CD4-positive, alpha-beta T cell treated with Interferon alpha-2 for 1 hour (primary cell): ENCODE measurements around the gene CDT1.
"Not testable (repeated sequence)": the region's sequence is repeated elsewhere in the genome, so short reads cannot be mapped to it uniquely, and the experiment has no call there.

Experiments used
- DNase-seq, 2 donors: peaks; one replicate each; pipeline ENCODE4 v3.0.0-alpha.2; 2020 to 2022

Gene CDT1

GRCh38 chr16:88784074-88784855 is 19.3 kb upstream of the CDT1 start:
- DNase-seq: peak in 1 of 2 donors; percentile 55

DNA sequence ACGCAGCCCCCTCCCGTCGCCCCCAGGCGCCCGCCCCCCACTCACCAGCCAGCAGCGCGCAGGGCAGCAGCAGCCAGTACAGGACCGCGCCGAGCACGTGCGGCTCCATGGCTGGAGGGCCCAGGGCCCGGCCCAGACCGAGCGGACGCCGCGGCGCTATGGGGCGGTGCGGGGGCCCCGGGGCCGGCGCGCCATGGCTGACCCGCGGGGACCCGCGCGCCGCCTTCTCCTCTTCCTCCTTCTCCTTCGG is 18.8 kb upstream of the CDT1 start:
- DNase-seq: no peak

GRCh38 chr16:88785106-88785924 is 18.3 kb upstream of the CDT1 start, which contains the start of gene PIEZO1:
TSS of gene PIEZO1 (minus strand) at chr16:88785220. CDS start at chr16:88784964, 256 bp downstream.
- peak; percentile 80 to 89 for DNase-seq

- DNase-seq: no peak
Observed at GRCh38 chr16:88787579-88788314, 15.8 kb upstream of the CDT1 start.

- DNase-seq: not testable (repeated sequence)
Observed at GRCh38 chr16:88788749-88789148, 14.8 kb upstream of the CDT1 start.

DNA sequence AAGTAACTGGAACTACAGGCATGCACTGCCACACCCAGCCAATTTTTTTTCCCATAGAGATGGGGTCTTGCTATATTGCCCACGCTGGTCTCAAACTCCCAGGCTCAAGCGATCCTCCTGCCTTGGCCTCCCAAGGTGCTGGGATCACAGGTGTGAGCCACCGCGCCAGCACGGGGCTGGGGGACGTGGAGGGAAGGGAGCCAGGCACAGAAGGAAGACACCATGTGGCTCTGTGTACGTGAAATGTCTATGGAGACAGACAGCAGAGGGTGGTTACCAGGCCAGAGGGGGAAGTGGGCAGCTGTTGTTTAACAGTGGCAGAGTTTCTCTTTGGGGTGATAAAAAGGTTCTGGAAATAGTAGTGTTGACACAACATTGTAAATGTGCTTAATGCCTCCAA is 14.0 kb upstream of the CDT1 start:
- DNase-seq: no peak

- peak; percentile 50 to 69 for DNase-seq
Observed at GRCh38 chr16:88790312-88791211, 13.0 kb upstream of the CDT1 start.

DNA sequence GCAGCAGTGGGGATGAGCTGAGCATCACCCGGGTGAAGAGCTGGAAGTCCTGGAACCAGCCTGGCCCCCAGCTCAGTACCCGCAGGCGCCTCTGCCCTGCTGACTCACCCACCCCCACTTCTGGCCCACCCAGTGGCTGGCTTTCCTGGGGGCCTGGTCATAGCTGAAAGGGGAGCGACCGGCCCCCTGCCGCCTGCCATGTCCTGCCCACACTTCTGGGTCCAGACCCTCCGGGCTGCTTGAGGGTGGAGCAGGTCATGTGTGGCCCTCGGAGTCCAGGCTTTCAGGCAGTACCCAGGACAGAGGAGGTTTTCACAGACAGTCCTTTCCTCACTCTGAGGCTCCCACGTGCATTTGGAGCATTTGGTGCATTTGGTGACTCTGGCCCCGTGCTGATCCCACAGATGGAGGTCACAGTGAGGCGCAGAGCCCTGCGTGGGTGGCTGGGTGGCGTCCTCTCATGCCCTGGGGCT is 11.5 kb upstream of the CDT1 start:
- DNase-seq: no peak

DNA sequence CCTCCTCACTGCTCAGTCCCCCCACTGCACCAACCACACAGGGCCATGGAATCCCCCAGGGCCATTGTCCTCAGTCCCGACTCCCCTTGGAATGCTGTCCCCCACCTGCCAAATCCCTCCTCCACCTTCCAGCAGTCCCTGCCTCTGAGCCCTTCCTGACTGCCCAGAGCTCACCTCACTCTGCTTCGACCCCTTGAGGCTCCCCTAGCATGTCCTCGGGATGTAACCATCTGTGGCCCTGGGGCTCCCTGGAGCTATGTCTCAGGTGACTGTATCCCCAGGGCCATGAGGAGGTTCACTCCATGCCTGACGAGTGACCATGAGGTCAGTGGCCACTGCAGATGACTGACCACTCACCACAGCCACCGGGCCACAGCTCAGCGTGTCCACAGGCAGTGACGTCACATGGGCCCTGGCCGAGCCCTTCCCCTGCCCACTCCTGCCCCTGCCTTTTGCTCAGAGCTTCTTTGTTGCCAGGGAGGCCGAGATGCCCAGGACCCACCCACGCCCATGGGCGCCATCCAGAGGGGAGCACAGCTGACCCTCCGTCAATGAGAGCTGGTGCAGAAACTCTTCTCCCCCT is 10.8 kb upstream of the CDT1 start:
- no peak for DNase-seq

- no peak for DNase-seq
Observed at GRCh38 chr16:88793251-88793954, 10.2 kb upstream of the CDT1 start.

DNA sequence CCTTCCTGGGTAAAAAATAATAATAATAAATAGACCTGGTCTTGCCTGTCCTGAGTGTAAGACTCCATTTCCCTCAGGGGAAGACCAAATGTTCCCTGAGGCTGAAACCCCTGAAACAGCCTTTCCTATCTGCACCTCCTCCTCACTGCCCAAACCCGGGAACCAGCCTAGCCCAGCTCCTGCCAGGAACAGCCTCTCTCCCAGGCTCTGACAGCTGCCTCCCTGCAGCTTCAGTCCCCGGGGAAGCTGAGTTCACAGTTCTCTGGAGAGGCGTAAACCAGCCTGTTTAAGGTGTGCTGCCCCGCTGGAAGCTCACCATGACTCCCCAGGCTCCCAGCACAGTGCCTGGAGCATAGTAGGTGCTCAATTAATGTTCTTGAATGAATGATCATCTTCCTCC is 7.3 kb upstream of the CDT1 start:
- no peak for DNase-seq

GRCh38 chr16:88798073-88798472 is 5.5 kb upstream of the CDT1 start:
- no peak for DNase-seq

DNA sequence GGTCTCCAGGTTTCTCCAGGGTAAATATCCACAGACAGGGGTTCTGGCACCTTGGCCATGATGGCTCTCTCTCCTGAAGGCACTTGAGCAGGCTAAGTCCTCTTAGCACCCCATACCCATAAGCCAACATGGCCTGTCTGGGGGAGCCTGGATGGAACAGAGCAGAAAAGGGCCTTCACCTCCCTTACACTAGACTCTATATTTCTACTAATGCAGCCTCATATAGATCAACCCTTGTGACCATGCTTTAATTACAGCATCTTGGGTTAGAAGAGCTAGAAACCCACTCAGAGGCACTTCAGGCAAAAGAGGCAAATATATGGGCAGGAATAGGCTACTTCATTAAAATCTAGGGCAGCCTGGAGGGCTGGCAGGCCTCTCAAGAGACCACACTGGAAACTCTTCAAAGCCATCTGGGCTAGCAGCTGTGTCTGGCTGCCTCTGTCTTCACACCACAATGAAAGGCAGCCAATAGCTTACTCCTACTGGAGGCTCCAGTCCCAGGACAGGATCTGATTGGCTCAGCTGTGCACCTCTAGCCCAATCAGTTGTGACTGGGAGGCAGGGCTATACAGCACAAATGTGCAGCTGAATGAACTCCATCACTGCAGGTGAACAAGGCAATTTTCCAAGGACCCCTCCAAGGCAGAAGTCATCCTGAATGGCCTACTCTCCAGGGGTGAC is 4.7 kb upstream of the CDT1 start:
- no peak for DNase-seq

GRCh38 chr16:88799569-88800276 is 3.9 kb upstream of the CDT1 start:
- DNase-seq: no peak

- DNase-seq: no peak
Observed at GRCh38 chr16:88800277-88800592, 3.4 kb upstream of the CDT1 start.

- no peak for DNase-seq
Observed at GRCh38 chr16:88804173-88804551, 573 bp downstream of the CDT1 start.

GRCh38 chr16:88804552-88805339 is 1.2 kb downstream of the CDT1 start:
- peak in 1 of 2 donors; percentile 42 for DNase-seq

DNA sequence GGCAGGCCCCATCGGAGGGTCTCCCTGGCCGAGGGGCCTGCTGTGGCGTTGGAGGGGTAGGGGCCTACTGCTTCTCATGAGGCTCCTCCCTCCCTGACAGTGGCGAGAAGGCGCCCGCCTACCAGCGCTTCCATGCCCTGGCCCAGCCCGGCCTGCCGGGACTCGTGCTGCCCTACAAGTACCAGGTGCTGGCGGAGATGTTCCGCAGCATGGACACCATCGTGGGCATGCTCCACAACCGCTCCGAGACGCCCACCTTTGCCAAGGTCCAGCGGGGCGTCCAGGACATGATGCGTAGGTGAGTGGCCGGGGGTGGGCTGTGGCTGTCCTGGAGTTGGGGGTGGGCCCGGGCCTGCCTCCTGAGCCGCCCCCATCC is 1.7 kb downstream of the CDT1 start:
- DNase-seq: no peak

- DNase-seq: no peak
Observed at GRCh38 chr16:88805887-88806393, 2.4 kb downstream of the CDT1 start.
